Smooth muscle cell (in vitro differentiated cells): Measurements from ENCODE around the gene DKK3. TPM values are rescaled to one million over a fixed set of nuclear protein-coding genes. Genes with fewer than 3 reads are reported as not detected.

Experiments
- DNase-seq: peaks from one replicate; lab custom pipeline; 2025; ENCODE audit not compliant: unreplicated experiment; lab: John Stamatoyannopoulos, UW
- H2AFZ ChIP-seq: fragments of 200-600 bp; sonication (generic); 2 replicates; pipeline ENCODE4 v1.6.0; 2016; ENCODE audit warnings: antibody characterized with exemption, low read depth, mild to moderate bottlenecking
- H3F3A ChIP-seq: fragments of 200-600 bp; sonication (generic); 2 replicates; pipeline ENCODE4 v1.6.0; 2017; ENCODE audit warnings: antibody characterized with exemption, low read depth
- H3K27ac ChIP-seq: fragments of 200-600 bp; sonication (generic); 2 replicates; pipeline ENCODE4 v1.5.1; 2016; ENCODE audit warnings: low read depth, mild to moderate bottlenecking
- H3K27me3 ChIP-seq: fragments of 200-600 bp; sonication (generic); 2 replicates; pipeline ENCODE4 v1.6.1; 2016; ENCODE audit warnings: low read depth, mild to moderate bottlenecking
- H3K36me3 ChIP-seq: fragments of 200-600 bp; sonication (generic); 2 replicates; pipeline ENCODE4 v1.5.1; 2016; ENCODE audit warnings: low read depth
- H3K4me1 ChIP-seq: fragments of 200-600 bp; sonication (generic); 2 replicates; pipeline ENCODE4 v1.5.1; 2016; ENCODE audit warnings: low read depth
- H3K4me2 ChIP-seq: fragments of 200-600 bp; sonication (generic); 2 replicates; pipeline ENCODE4 v1.6.0; 2016; ENCODE audit warnings: mild to moderate bottlenecking
- H3K4me3 ChIP-seq: fragments of 200-600 bp; sonication (generic); 2 replicates; pipeline ENCODE4 v1.5.1; 2016; ENCODE audit warnings: mild to moderate bottlenecking
- H3K79me2 ChIP-seq: fragments of 200-600 bp; sonication (generic); 2 replicates; pipeline ENCODE4 v1.6.0; 2016; ENCODE audit warnings: low read depth, mild to moderate bottlenecking
- H3K9ac ChIP-seq: fragments of 200-600 bp; sonication (generic); 2 replicates; pipeline ENCODE4 v1.6.0; 2016; ENCODE audit warnings: low read depth
- H3K9me3 ChIP-seq: fragments of 200-600 bp; sonication (generic); replicated peaks from 2 replicates; pipeline ENCODE4 v1.5.1; 2016; ENCODE audit warnings: low read depth
- H4K20me1 ChIP-seq: fragments of 200-600 bp; sonication (generic); 2 replicates; pipeline ENCODE4 v1.6.0; 2016; ENCODE audit warnings: low read depth
- WGBS: methylation state at CpG from one replicate; pipeline ENCODE4 v1.1.7; 2016; ENCODE audit warnings: low lambda C conversion rate; 5-methylcytosine and 5-hydroxymethylcytosine counted together
- polyA plus RNA-seq: library from polyadenylated mRNA; unstranded; fragments of >200 nt; fragmentation: Nextera tagmentation; extraction: Ambion mirVana; gene quantifications from 2 replicates; pipeline ENCODE4 v1.2.1, GENCODE V29; 2016
- total RNA-seq: library from RNA; depleted of rRNA; stranded (reverse); fragments of >200 nt; gene quantifications from 2 replicates; pipeline ENCODE4 v1.2.3, GENCODE V29; 2014
- TF ChIP-seq, protein P1 (sequence below): fragments of 200-600 bp; sonication (generic); IDR thresholded peaks from 2 replicates; pipeline ENCODE4 v1.5.1; 2017; ENCODE audit warnings: borderline replicate concordance, mild to moderate bottlenecking, antibody characterized with exemption; ENCODE audit not compliant: insufficient read depth, poor library complexity, severe bottlenecking

The DKK3 gene
- total and polyA plus RNA-seq, 2 experiments from 2014 or later, result 105 to 113 TPM

GRCh38 chr11:12020546-12020945, 12.1 kb upstream of the DKK3 start:
- Histone ChIP-seq H3K4me2 (no peak overlapping the region), H3K4me3 (no peak overlapping the region), H3K27me3 (no peaks in the 10 kb centered on the region), H3K9me3 (no peaks in the 10 kb centered on the region), H3K4me1 (peaks cover 7% of the 10 kb centered on the region), H3K36me3 (no peaks in the 10 kb centered on the region), H4K20me1 (no peaks in the 10 kb centered on the region), H3K9ac (no peak overlapping the region), H2AFZ (no peak overlapping the region), H3F3A (no peaks in the 10 kb centered on the region), H3K79me2 (no peaks in the 10 kb centered on the region), H3K27ac (no peak overlapping the region)
- no peak for DNase-seq
- TF ChIP-seq, protein P1, sequence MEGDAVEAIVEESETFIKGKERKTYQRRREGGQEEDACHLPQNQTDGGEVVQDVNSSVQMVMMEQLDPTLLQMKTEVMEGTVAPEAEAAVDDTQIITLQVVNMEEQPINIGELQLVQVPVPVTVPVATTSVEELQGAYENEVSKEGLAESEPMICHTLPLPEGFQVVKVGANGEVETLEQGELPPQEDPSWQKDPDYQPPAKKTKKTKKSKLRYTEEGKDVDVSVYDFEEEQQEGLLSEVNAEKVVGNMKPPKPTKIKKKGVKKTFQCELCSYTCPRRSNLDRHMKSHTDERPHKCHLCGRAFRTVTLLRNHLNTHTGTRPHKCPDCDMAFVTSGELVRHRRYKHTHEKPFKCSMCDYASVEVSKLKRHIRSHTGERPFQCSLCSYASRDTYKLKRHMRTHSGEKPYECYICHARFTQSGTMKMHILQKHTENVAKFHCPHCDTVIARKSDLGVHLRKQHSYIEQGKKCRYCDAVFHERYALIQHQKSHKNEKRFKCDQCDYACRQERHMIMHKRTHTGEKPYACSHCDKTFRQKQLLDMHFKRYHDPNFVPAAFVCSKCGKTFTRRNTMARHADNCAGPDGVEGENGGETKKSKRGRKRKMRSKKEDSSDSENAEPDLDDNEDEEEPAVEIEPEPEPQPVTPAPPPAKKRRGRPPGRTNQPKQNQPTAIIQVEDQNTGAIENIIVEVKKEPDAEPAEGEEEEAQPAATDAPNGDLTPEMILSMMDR, result no peak
- 35% methylated on average over 2 of the region's 2 CpGs for WGBS

- H3K27ac ChIP-seq, result no peak overlapping the region
- TF ChIP-seq, protein P1, result no peak
- peaks cover 7% of the 10 kb centered on the region for H3K4me1 ChIP-seq
Observed at GRCh38 chr11:12019866-12020416, 11.5 kb upstream of the DKK3 start.

DNA sequence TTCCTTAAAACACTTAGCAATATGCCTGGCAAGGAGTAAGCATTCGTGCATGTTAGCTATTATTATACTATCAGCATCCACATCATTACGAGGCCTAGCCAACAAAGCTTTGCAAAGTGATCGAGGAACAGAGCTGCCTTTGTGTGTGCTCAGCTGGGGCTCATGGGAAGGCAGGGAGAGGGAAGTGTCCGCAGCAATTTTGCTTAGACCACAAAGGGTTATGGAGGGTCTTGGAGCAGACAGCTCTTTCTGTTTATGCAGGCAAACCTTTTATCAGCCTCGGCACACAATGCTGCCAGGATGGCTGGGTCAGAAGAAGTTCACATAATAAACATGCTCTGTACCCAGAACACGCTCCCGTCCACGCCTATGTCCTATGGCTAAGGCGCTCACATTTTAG, 10.9 kb upstream of the DKK3 start:
- DNase-seq, result no peak
- Histone ChIP-seq H3K4me2 (no peak overlapping the region), H3K27ac (no peak overlapping the region)

More at GRCh38 chr11:12019866-12020416, 11.5 kb upstream of the DKK3 start:
- no peak for DNase-seq
- H3F3A ChIP-seq, result no peaks in the 10 kb centered on the region
- WGBS, result 71% methylated on average over 3 of the region's 3 CpGs
- H3K79me2 ChIP-seq, result no peaks in the 10 kb centered on the region
- no peak overlapping the region for H3K4me3 ChIP-seq
- no peak overlapping the region for H3K9ac ChIP-seq
- H3K36me3 ChIP-seq, result no peaks in the 10 kb centered on the region
- no peak overlapping the region for H3K4me2 ChIP-seq
- peak overlapping the region; percentile 38 for H2AFZ ChIP-seq
- no peaks in the 10 kb centered on the region for H3K27me3 ChIP-seq
- no peaks in the 10 kb centered on the region for H4K20me1 ChIP-seq
- H3K9me3 ChIP-seq, result no peaks in the 10 kb centered on the region

More for the DNA sequence above, 10.9 kb upstream of the DKK3 start:
- Histone ChIP-seq H3K4me1 (peaks cover 7% of the 10 kb centered on the region), H3F3A (no peaks in the 10 kb centered on the region), H3K79me2 (no peaks in the 10 kb centered on the region), H4K20me1 (no peaks in the 10 kb centered on the region), H3K36me3 (no peaks in the 10 kb centered on the region), H3K27me3 (no peaks in the 10 kb centered on the region), H3K9me3 (no peaks in the 10 kb centered on the region), H3K4me3 (no peak overlapping the region), H2AFZ (peak overlapping the region; percentile 38), H3K9ac (no peak overlapping the region)
- 62% methylated on average over 9 of the region's 9 CpGs for WGBS
- TF ChIP-seq, protein P1, result no peak
